H1 (cell line): ENCODE measurements around the gene SYT2. TPM values are rescaled to one million over a fixed set of nuclear protein-coding genes. Genes with fewer than 3 reads are reported as not detected.

Experiments used
- CHD7 ChIP-seq: fragments of 300-600 bp; sonication (generic); IDR thresholded peaks from 2 replicates; pipeline ENCODE4 v1.7.1; 2012; ENCODE audit warnings: low read length, moderate library complexity, mild to moderate bottlenecking, inconsistent platforms; ENCODE audit not compliant: insufficient replicate concordance
- JUND ChIP-seq: IDR thresholded peaks from 2 replicates; pipeline ENCODE4 v1.6.1; 2011; ENCODE audit warnings: mild to moderate bottlenecking, improper control_type of control experiment, low read length
- KDM1A ChIP-seq: fragments of 200-600, 300-600 bp; sonication (generic); IDR thresholded peaks from 2 replicates; pipeline ENCODE4 v1.7.1; 2016; ENCODE audit warnings: mild to moderate bottlenecking, low read length, borderline replicate concordance
- TAF1 ChIP-seq: IDR thresholded peaks from 2 replicates; pipeline ENCODE4 v1.6.1; 2011; ENCODE audit warnings: mild to moderate bottlenecking, low read depth, low read length
- polyA plus RNA-seq, 7 experiments: library from polyadenylated mRNA; depleted of rRNA in 3 of 7; stranded (reverse) in 5 of 7; unstranded in 2 of 7; fragments of >200 nt in 5 of 7; fragments of 200-250 nt in 2 of 7; gene quantifications; 1 replicate in 5 of 7; 2 replicates in 1 of 7; 4 replicates in 1 of 7; pipeline versions ENCODE4 v1.2.1 to v1.2.3, GENCODE V29; 2011 to 2013; ENCODE audit warnings: missing spikeins in 2 of 7, mixed read lengths in 2 of 7
- total RNA-seq: library from RNA; stranded (reverse); fragmentation: NEBNext Ultra II Directional; extraction: Animal tissue kit (Norgen Biotek cat#: 25700); gene quantifications from 2 replicates; pipeline ENCODE4 v1.2.1, GENCODE V29; 2021

SYT2 gene
- total and polyA plus RNA-seq, 2 of the 8 experiments (the other 6 are each of a cell fraction or from before 2014, with no cell fraction given), result 2.8 to 11.0 TPM

DNA sequence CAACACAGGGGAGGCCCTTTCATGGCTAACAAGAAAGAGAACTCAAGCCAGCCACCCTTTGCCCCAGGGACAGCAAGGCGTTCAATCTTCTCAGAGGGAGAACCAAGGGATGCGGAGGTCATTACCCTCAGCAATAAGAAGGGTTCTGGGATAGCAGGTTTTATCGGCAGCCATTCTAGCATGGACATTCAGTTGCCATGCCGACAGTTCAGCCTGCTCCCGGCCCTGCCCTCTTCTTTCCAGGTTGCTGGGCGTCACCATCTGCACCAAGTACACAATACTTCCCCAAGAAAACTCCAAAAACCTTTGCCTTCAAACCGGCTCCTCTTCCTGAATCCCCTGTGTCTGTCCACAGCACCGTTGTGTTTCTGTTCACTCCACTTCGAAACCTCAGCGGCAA lies 47.1 kb downstream of the SYT2 start (continued):
- no peak for TF ChIP-seq TAF1
- no peak for TF ChIP-seq CHD7
- no peak for TF ChIP-seq KDM1A
- no peak for TF ChIP-seq JUND
